GM19035 (cell line): ENCODE measurements around the gene MYLK2.

Source experiments
- ATAC-seq: cut with Tn5 transposase; IDR thresholded peaks from one replicate; pipeline ENCODE4 v1.9.1; 2021; ENCODE audit not compliant: unreplicated experiment

Gene MYLK2

GRCh38 chr20:31835554-31835953 lies 16.4 kb downstream of the MYLK2 start:
- no peak for ATAC-seq

- peak; percentile 56 for ATAC-seq
These were observed 17.1 kb downstream of the MYLK2 start for GRCh38 chr20:31835977-31836852.

- ATAC-seq, result no peak
These were observed 17.9 kb downstream of the MYLK2 start for GRCh38 chr20:31836853-31837608.

- no peak for ATAC-seq
These were observed 18.8 kb downstream of the MYLK2 start for GRCh38 chr20:31837896-31838397.

- no peak for ATAC-seq
These were observed 19.6 kb downstream of the MYLK2 start for GRCh38 chr20:31838646-31839292.

GRCh38 chr20:31839782-31840487 lies 20.8 kb downstream of the MYLK2 start:
- no peak for ATAC-seq

GRCh38 chr20:31840906-31841816 lies 22.0 kb downstream of the MYLK2 start:
- ATAC-seq, result no peak

GRCh38 chr20:31841928-31842327 lies 22.8 kb downstream of the MYLK2 start:
- ATAC-seq, result no peak

GRCh38 chr20:31842471-31843157 lies 23.5 kb downstream of the MYLK2 start:
- no peak for ATAC-seq

GRCh38 chr20:31843288-31843687 lies 24.1 kb downstream of the MYLK2 start:
- ATAC-seq, result no peak

- no peak for ATAC-seq
These were observed 24.7 kb downstream of the MYLK2 start for GRCh38 chr20:31843881-31844280.

GRCh38 chr20:31844737-31845299 lies 25.7 kb downstream of the MYLK2 start:
- ATAC-seq, result no peak

GRCh38 chr20:31845300-31845863 lies 26.2 kb downstream of the MYLK2 start, which contains the start of gene FOXS1:
FOXS1 (minus strand) TSS chr20:31845604; CDS start chr20:31845542, 62 bp downstream.
- no peak for ATAC-seq

GRCh38 chr20:31846793-31847138 lies 27.6 kb downstream of the MYLK2 start:
- ATAC-seq, result no peak

- ATAC-seq, result no peak
These were observed 29.2 kb downstream of the MYLK2 start for GRCh38 chr20:31848088-31848999.

GRCh38 chr20:31849306-31849930 lies 30.3 kb downstream of the MYLK2 start:
- ATAC-seq, result no peak
